ENCODE results near the gene EXOSC3.
"Not testable (repeated sequence)": the region's sequence is repeated elsewhere in the genome, so short reads cannot be mapped to it uniquely, and the experiment has no call there.

EXOSC3 gene

GRCh38 chr9:37787059-37787458 is 2.2 kb upstream of the EXOSC3 start:
- in situ Hi-C loops (cut with HindIII; ENCODE audit: low pct_ligation_motif_present, low pct_unique_long_range_greater_than_20kb, low sequenced_read_pairs): no loop called here
- DNase-seq: no peak

- DNase-seq: peak; percentile 10
- in situ Hi-C loops (cut with HindIII; ENCODE audit: low pct_ligation_motif_present, low pct_unique_long_range_greater_than_20kb, low sequenced_read_pairs): no loop called here
Measured at GRCh38 chr9:37784291-37784615, 611 bp downstream of the EXOSC3 start.

GRCh38 chr9:37778534-37778933 is 6.3 kb downstream of the EXOSC3 start:
- no peak for DNase-seq
- in situ Hi-C loops (cut with HindIII; ENCODE audit: low pct_ligation_motif_present, low pct_unique_long_range_greater_than_20kb, low sequenced_read_pairs): no loop called here

DNA sequence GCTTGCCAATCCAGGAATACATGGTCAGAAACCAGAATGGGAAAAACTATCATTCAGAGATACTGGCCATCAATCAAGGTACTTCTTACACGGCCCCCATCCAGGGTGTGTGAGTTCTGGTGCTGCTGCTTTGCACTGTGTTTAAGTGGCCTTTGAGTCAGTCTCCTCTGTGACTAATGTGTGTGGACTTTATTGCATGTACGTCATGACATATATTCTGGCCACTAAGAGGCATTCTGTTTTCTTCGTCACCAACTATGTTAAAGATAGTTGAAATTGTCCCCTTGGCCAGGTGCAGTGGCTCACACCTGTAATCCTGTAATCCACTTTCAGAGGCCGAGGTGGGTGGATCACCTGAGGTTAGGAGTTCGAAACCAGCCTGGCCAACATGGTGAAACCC is 8.5 kb downstream of the EXOSC3 start:
- in situ Hi-C loops (cut with HindIII; ENCODE audit: low pct_ligation_motif_present, low pct_unique_long_range_greater_than_20kb, low sequenced_read_pairs): no loop called here
- no peak for DNase-seq

DNA sequence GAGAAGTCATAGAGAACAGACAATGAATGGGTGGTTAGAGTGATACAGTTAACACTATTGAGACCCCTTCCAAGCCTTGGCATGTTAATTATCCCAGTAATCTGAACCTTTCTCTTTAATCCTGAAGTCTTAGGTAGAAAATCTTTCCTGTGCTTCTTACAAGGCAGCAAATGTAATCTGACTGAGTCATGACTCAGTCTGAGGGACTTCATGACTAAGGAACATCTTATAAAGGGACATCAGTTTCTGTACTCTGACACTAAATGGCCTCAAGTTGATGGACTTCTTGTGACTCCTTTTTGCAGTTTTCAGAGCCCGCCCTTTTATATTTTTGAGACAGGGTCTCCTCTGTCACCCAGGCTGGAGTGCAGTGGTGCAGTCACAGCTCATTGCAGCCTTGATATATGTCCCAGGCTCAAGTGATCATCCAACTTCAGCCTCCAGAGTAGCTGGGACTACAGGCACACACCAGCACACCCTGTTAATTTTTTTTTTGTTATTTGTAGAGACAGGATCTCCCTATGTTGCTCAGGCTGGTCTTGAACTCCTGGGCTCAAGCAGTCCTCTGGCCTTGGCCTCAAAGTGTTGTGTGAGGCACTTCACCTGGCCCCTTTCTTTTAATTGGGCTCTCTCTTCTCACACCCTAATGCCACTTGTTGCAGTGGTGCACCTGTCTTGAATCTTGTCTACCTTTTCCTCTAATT is 9.5 kb downstream of the EXOSC3 start:
- no peak for DNase-seq
- in situ Hi-C loops (cut with HindIII; ENCODE audit: low pct_ligation_motif_present, low pct_unique_long_range_greater_than_20kb, low sequenced_read_pairs): no loop called here

- in situ Hi-C loops (cut with HindIII; ENCODE audit: low pct_ligation_motif_present, low pct_unique_long_range_greater_than_20kb, low sequenced_read_pairs): no loop called here
- no peak for DNase-seq
Measured at GRCh38 chr9:37769995-37770394, 14.9 kb downstream of the EXOSC3 start.

- in situ Hi-C loops (cut with HindIII; ENCODE audit: low pct_ligation_motif_present, low pct_unique_long_range_greater_than_20kb, low sequenced_read_pairs): no loop called here
- no peak for DNase-seq
Measured at GRCh38 chr9:37769306-37769705, 15.6 kb downstream of the EXOSC3 start.

- DNase-seq; in situ Hi-C loops (cut with HindIII; ENCODE audit: low pct_ligation_motif_present, low pct_unique_long_range_greater_than_20kb, low sequenced_read_pairs): not testable (repeated sequence)
Measured at GRCh38 chr9:37765263-37765662, 19.6 kb downstream of the EXOSC3 start.

GRCh38 chr9:37761511-37761910 is 23.4 kb downstream of the EXOSC3 start:
- in situ Hi-C loops (cut with HindIII; ENCODE audit: low pct_ligation_motif_present, low pct_unique_long_range_greater_than_20kb, low sequenced_read_pairs): no loop called here
- DNase-seq: no peak

DNA sequence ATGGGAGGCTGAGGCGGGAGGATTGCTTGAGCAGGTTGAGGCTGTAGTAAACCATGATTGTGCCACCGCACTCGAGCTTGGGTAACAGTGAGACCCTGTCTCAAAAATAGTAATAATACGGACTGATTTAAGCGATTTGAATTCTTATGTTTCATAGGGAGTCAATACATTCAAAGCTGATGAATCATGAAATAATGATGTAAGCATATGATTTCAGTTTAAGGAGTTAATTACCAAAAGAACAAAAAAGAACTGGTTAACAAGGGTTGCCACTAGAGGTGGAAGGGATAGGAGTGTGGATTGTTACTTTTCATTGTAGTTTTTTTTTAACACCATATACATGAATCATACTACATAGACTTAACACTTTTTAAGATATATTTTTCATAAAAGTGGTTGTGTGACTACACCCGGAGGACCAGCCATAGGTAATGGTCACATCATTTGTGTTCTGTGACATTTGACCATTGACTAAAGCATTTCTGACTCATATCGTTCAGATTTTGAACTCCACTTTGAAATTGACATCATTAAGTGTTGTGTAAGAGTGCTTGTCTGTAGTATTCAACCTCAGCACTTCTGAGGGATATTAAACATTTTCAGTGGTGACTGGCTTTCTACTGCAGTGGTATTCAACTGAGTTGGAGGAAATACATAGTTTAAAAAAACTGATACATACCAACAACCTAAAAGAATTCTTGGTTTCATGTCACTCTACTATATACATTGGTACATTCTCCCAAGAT is 24.3 kb downstream of the EXOSC3 start:
- in situ Hi-C loops (cut with HindIII; ENCODE audit: low pct_ligation_motif_present, low pct_unique_long_range_greater_than_20kb, low sequenced_read_pairs): no loop called here
- no peak for DNase-seq

DNA sequence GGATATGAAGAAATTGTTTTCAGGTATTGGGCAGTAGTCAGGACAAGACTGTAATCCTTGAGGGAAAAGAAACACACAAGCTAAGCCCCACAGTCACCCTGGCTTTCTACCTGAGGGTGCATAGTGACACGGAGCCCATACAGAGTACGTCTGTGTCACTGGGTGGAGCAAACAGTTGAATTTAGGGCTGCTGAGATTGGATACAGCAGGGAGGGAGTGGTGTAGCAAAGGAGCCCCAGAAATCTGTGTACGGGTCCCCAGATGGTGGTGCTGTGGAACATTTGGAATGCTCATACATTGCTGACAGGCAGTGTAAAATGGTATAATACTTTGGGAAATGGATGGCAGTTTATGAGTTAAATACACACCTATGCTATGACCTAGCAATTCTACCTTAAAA is 26.1 kb downstream of the EXOSC3 start:
- DNase-seq: no peak
- in situ Hi-C loops (cut with HindIII; ENCODE audit: low pct_ligation_motif_present, low pct_unique_long_range_greater_than_20kb, low sequenced_read_pairs): no loop called here

DNA sequence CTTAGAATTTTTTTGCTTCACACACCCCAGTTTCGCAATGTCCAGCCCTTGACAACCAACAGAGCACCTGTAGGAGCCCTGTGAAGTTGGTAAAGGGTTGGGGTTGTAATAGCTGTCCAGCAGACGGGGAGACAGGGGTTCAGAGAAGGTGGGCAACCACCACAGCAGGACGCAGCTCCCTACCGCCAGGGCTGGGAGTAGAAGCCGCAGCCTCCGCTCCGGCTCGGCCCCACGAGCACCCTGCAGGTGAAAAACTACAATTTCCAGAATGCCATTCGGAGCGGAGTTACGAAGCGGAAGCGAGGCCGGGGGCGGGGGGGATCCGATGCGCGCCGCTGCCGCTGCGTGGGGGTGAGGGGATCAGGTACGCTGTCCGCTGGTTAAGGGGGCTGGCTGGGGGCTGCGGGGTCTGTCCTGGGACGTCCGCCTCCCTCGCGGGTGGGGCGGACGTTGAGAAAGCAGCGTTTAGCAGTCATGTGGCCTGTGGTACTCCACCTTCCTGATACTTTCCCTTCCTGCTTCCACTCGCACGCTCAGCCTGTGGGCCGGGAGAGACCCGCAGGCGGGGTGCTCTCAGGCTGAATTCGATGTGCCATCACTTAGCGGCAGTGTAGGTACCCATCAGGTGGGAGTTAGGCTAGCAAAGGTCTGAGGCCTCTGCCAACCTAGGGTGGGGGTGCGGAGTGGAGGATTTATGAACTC is 31.2 kb downstream of the EXOSC3 start, which contains the start of gene TRMT10B:
Gene TRMT10B, plus strand, starts transcription at position 317 of the 702 bp plus-strand sequence. CDS start 8,127 bp downstream, outside the sequence.
- in situ Hi-C loops (cut with HindIII; ENCODE audit: low pct_ligation_motif_present, low pct_unique_long_range_greater_than_20kb, low sequenced_read_pairs): no loop called here
- DNase-seq: peak; percentile 73

- no peak for DNase-seq
- in situ Hi-C loops (cut with HindIII; ENCODE audit: low pct_ligation_motif_present, low pct_unique_long_range_greater_than_20kb, low sequenced_read_pairs): no loop called here
Measured at GRCh38 chr9:37752642-37753488, 32.0 kb downstream of the EXOSC3 start.

DNA sequence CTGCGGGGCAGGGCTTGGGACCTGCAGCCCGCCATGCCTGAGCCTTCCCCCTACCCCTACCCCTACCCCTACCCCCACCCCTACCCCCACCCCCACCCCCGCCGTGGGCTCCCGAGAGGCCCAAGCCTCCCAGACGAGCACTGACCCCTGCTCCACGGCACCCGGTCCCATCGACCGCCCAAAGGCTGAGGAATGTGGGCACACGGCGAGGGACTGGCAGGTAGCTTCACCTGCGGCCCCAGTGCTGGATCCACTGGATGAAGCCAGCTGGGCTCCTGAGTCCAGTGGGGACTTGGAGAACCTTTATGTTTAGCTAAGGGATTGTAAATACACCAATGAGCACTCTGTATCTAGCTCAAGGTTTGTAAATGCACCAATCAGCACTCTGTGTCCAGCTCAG is 32.8 kb downstream of the EXOSC3 start:
- in situ Hi-C loops (cut with HindIII; ENCODE audit: low pct_ligation_motif_present, low pct_unique_long_range_greater_than_20kb, low sequenced_read_pairs); DNase-seq: not testable (repeated sequence)

DNA sequence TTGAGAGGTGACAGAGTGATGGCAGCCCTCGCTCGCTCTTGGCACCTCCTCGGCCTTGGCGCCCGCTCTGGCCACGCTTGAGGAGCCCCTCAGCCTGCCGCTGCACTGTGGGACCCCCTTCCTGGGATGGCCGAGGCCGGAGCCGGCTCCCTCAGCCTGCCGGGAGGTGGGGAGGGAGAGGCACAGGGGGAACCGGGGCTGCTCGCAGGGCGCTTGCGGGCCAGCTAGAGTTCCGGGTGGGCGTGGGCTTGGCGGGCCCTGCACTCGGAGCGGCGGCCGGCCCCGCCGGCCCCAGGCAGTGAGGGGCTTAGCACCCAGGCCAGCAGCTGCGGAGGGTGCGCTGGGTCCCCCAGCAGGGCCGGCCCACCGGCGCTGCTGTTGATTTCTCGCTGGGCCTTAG is 33.2 kb downstream of the EXOSC3 start:
- in situ Hi-C loops (cut with HindIII; ENCODE audit: low pct_ligation_motif_present, low pct_unique_long_range_greater_than_20kb, low sequenced_read_pairs); DNase-seq: not testable (repeated sequence)

- in situ Hi-C loops (cut with HindIII; ENCODE audit: low pct_ligation_motif_present, low pct_unique_long_range_greater_than_20kb, low sequenced_read_pairs): no loop called here
- DNase-seq: no peak
Measured at GRCh38 chr9:37751186-37751585, 33.7 kb downstream of the EXOSC3 start.

DNA sequence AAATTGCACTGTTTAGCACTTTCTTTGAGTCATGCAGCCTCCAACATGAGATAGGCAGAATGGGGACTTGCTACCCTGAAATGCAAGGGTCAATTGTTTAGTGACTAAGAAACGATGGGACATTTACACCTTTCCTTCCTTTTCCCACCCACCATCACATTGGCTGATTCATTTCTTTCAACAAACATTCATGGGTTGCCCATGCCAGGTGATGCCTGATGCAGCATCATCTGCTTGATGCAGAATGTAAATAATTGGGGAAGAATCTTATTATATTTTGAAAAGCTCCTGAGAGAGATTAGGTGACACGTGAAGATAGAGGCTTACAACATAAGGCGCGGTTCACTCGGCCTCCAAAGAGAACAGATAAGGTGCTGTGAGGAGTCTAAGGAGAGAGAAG is 35.7 kb downstream of the EXOSC3 start:
- no peak for DNase-seq
- in situ Hi-C loops (cut with HindIII; ENCODE audit: low pct_ligation_motif_present, low pct_unique_long_range_greater_than_20kb, low sequenced_read_pairs): no loop called here

DNA sequence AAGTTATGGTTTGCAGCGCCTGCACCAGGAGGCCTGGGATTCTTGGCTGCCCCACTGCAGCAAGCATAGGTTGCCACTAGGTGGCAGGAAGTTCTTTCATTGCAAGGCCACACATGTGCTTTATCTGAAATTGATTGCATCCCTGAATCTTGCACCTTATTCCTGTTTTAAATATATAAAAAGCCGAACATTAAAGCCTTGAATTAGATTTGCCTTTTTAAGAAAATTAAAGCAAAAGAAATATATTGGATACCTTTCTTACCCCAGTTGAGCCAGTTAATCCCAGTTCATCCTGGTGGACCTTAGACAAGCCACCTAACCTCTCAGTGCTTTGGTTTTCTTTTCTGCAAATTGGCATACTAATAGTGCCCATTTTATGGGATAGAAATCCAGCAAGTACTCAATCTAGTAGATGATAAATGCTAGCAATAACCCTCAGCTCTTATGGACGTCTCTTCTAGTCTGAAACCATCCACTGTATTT is 37.6 kb downstream of the EXOSC3 start:
- in situ Hi-C loops (cut with HindIII; ENCODE audit: low pct_ligation_motif_present, low pct_unique_long_range_greater_than_20kb, low sequenced_read_pairs): no loop called here
- peak; percentile 59 for DNase-seq
